Measurements from ENCODE around the gene PPP4C. TPM values are rescaled to one million over a fixed set of nuclear protein-coding genes. Genes with fewer than 3 reads are reported as not detected.

The PPP4C gene
- 4.2 and 17.0 TPM in 2 replicates for polyA plus RNA-seq

DNA sequence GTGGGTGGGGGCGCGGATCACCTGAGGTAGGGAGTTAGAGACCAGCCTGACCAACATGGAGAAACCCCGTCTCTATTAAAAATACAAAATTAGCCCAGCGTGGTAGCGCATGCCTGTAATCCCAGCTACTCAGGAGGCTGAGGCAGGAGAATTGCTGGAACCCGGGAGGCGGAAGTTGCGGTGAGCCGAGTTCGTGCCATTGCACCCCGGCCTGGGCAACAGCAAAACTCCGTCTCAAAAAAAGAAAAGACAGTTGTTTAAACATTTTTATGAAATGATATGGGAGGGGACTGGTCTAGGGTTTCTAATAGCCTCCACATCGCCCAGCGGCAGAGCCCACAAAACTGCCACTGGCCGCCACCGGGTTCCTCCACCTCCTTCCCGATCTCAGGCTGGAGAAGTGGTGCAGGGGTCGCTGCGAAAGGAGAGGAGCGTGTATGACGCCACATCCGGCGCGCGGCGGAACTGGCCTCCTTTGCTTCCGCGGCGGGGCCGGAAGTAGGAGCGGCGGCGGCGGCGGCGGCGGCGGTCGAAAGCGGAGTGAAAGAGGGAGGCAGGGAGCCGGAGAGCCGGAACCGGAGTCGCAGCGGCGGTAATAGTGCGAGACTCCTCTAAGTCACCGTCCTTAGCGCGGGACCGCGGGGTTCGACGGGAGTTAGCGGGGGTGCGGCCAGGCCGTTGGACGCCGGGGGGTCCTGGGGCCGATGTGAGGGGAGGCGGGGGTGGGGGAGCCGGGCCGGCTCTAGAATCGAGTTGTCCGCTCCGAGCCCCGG is at the start of gene PPP4C:
Gene PPP4C, plus strand, starts transcription at position 492 of the 773 bp plus-strand sequence. CDS start 384 bp downstream, outside the sequence.

DNA sequence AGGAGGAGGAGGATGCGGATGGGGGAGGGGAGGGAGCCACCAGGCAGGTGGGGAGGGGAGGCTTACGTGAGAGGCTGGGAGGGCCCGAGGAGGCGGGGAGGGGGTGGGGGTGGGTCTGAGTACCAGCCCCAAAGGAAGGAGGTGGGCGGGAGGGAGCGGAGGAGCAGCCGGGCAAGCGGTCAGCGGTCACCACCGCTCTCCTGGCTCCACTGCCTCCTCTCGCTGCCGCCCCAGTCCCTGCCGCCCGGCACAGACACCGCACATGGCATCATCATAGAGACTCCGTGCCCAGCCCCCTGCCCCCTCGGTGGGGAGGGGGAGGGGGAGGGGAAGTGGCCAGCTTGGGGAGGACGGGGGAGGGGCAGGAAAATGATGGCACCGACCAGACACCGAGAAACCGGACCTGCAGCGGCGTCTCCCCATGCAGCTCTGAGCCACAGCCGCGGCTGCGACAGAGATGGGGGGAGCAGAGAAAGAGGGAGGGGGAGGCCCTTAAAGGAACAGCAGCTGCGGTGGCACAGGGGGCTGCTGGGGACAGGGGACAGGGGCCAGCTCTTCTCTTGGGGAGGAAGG is 44.9 kb upstream of the PPP4C start, which contains the start of gene TLCD3B:
Gene TLCD3B, minus strand, starts transcription at position 431 of the 573 bp plus-strand sequence. CDS start 744 bp downstream, outside the sequence.

DNA sequence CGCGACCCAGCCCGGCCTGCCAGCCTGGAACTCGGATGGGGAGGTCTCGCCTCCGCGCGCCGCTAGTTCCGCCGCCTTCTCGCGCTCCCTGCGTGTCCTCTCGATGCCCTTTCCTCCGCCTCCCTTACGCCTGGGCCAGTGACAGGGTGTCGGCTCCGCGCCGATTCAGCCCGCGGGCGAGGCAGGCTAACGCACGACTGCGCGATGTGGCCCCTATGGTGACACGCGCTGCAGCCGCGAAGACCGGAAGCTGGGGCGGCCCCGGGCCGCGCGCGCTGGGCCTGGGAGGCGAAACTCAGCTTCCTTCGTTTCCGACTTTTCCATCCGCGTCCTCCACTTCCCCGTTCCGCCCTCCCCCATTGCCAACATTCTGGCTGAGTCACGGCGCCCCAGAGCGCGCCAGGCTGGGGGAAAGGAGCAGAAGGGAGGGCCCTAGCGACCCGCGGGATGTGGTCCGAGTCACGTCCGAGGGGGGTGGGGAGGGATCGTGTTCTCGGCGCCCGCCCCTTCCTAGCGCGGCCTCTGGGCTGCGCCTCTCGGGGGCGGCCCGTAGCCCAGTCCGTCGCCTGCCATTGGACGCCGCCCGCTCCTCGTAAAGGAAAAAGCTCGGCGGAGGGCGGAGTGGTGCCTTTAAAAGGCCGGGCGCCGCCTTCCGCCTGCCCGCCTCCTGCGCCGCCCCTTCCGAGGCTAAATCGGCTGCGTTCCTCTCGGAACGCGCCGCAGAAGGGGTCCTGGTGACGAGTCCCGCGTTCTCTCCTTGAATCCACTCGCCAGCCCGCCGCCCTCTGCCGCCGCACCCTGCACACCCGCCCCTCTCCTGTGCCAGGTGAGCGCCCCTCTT is 10.5 kb upstream of the PPP4C start, which contains the start of gene ALDOA:
Gene ALDOA, plus strand, starts transcription at position 659 of the 841 bp plus-strand sequence. CDS start 1,138 bp downstream, outside the sequence.

DNA sequence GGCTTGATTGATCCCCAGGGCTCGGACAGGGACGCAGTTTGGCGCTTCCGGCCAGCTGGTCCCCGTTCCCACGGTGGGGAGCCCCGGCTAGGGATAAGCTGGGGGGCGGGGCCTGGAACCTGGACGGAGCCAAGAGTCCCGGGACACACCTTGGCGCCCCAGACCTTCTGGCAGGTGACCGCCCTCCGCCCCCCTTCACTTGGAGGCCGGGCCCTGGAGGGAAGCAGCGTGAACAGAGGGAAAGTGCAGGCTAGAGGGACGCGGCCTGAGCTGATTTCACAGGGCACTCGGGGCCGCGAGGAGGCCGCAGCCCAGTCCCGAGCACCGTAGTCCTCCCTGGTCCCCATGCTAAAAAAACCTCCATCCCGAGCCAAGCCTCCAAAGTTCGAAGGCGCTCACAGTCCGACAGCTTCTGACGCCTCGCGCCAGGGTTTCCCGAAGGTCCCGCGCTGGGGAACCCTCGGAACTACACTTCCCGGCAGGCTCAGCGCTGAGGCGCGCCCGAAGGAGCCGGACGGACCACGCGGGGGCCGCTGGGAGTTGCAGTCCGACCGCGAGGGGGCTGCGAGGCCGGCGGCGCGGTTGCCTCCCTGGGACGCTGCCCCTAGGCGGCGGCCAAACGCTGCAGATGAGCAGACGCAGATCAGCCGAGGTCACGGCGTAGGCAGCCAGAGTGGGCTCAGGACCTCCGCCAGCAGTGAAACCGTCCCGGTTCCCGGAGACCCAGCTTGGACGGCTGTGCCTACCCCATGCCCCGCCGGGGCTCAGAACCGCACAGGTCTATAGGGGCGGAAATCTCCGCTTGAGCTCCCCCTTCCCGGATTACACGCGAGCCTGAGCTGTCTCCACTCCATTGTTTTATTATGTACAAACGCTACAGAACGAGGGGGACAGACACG is 15.9 kb downstream of the PPP4C start, which contains the start of gene TBX6:
Gene TBX6, minus strand, starts transcription at position 451 of the 899 bp plus-strand sequence. CDS start 731 bp downstream, outside the sequence.

DNA sequence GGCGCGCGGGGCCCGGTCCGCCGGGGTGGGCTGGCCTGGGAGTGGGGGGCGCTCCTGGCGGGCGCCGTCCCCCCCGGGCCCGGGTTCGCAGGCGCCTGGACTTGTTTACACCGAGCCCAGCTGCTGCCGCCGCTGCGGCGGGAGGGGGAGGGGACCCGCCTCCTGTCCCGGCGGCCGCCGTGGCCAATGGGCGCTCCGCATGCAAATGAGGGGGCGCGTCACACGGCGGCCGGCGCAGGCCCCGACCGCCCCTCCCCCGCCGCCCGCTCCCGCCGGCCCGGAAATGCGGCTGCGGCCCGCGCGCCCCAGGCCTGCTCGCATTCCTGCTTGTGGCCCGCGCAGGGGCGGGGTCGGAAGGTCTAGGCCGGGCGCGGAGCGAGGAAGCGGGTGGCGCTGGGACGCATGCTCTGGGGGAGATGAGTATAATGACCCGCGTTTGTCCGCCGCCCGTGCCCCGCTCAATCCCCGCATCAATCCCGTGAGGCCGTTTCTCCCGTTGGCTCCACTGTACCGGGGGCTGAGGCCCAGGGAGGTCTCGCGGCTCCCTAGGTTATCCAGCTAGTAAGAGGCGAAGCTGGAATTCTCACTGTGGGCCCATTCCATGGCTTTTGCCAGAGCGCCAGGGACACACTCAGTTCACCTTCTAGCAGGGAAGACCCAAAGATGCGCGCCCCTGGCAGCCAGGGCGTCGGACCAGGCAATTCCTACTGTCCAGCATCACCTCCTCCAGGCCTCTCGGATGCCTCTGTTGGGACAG is 20.5 kb downstream of the PPP4C start, which contains the start of gene YPEL3:
Gene YPEL3, minus strand, starts transcription at position 109 of the 757 bp plus-strand sequence. CDS start 731 bp downstream, outside the sequence.

DNA sequence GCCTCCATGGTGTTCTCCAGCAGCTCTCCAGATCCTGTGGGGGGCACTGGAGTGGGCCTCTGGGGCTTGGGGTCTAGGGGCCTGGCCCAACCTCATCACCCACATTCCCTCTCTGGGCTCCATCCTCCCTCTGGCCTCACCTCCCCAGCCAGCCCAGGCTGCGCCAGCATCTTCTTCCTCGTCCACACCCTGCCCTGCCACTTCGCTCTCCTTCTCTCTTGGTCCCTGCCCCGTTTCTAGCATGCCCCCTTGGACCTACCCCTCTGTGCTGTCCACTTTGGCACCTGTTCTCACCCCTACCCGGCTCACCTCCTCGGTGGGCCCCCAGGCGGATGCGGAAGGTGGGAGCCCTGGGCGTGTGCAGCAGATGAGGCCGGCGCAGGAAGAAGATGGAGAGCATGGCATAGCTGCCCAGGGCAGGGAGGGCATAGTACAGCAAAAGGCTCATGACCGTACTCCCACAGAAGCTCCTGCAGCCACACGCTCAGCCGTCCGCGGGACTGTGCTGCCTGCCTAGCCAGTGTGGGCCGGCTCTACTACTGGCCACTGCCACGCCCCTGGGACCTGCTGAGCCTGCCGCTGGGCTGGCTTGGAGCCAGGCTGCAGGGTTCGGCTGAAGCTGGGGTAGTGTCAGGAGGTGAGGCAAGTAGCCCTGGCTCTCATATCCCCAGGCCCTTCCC is 37.4 kb downstream of the PPP4C start, which contains the start of gene GDPD3:
Gene GDPD3, minus strand, starts transcription at position 507 of the 680 bp plus-strand sequence. Its CDS starts 59 bp downstream, at position 448.

Other genes starting within 250 kb of the PPP4C start
- 38.9 and 58.0 TPM in 2 replicates for gene CDIPT, start 212.8 kb upstream of the PPP4C start, polyA plus RNA-seq
- 97.4 and 138 TPM in 2 replicates for gene SEZ6L2, start 176.4 kb upstream of the PPP4C start, polyA plus RNA-seq
- 5.0 and 9.3 TPM in 2 replicates for gene ASPHD1, start 175.5 kb upstream of the PPP4C start, polyA plus RNA-seq
- 11.7 and 17.7 TPM in 2 replicates for gene KCTD13, start 149.8 kb upstream of the PPP4C start, polyA plus RNA-seq
- gene TMEM219, start 113.9 kb upstream of the PPP4C start, polyA plus RNA-seq = 19.7 TPM in 2 replicates
- 0.43 and 0.56 TPM in 2 replicates for gene TAOK2, start 102.1 kb upstream of the PPP4C start, polyA plus RNA-seq
- 3.3 and 6.6 TPM in 2 replicates for gene HIRIP3, start 80.4 kb upstream of the PPP4C start, polyA plus RNA-seq
- 0.06 and 1.5 TPM in 2 replicates for gene INO80E, start 79.8 kb upstream of the PPP4C start, polyA plus RNA-seq
- 2.3 and 11.0 TPM in 2 replicates for gene DOC2A, start 65.0 kb upstream of the PPP4C start, polyA plus RNA-seq
- 0.36 TPM in 2 replicates for gene C16orf92, start 52.8 kb upstream of the PPP4C start, polyA plus RNA-seq
- gene TLCD3B, start 44.7 kb upstream of the PPP4C start, polyA plus RNA-seq = 0.71 TPM in 1 of 2 replicates, not detected in the other
- 1,138 and 1,179 TPM in 2 replicates for gene ALDOA, start 10.2 kb upstream of the PPP4C start, polyA plus RNA-seq
- gene TBX6, start 15.9 kb downstream of the PPP4C start, polyA plus RNA-seq = not detected in 2 replicates
- gene YPEL3, start 20.2 kb downstream of the PPP4C start, polyA plus RNA-seq = 32.2 and 52.7 TPM in 2 replicates
- not detected in 2 replicates for gene GDPD3, start 37.5 kb downstream of the PPP4C start, polyA plus RNA-seq
- 2.5 and 13.5 TPM in 2 replicates for gene MAPK3, start 47.2 kb downstream of the PPP4C start, polyA plus RNA-seq
- gene CORO1A, start 107.6 kb downstream of the PPP4C start, polyA plus RNA-seq = 2.8 TPM in 1 of 2 replicates, not detected in the other
- gene BOLA2B, start 117.7 kb downstream of the PPP4C start, polyA plus RNA-seq = 114 and 166 TPM in 2 replicates
- gene SLX1A, start 117.9 kb downstream of the PPP4C start, polyA plus RNA-seq = 2.6 and 5.8 TPM in 2 replicates
- 19.6 and 21.3 TPM in 2 replicates for gene SULT1A3, start 123.3 kb downstream of the PPP4C start, polyA plus RNA-seq
- gene NPIPB13, start 172.5 kb downstream of the PPP4C start, polyA plus RNA-seq = 0.17 and 0.21 TPM in 2 replicates

Measured in Purkinje cell (primary cell).